ENCODE measurements around the gene SMARCD1. TPM values are rescaled to one million over a fixed set of nuclear protein-coding genes. Genes with fewer than 3 reads are reported as not detected.
A peak's percentile ranks its signal among the peaks of the same experiment; 100 is the strongest.

Gene SMARCD1
- total and polyA plus RNA-seq, 9 of the 15 experiments (the other 6 are each of a cell fraction or from before 2014, with no cell fraction given): 0.86 to 91.7 (median 48.0) TPM

GRCh38 chr12:50052544-50052943 is 32.6 kb upstream of the SMARCD1 start:
- Histone ChIP-seq H3K27me3 (ENCODE audit: control insufficient read depth in 2 of 2, insufficient read depth in 2 of 2, low read length in 2 of 2) (peaks cover 9 to 32% of the 10 kb centered on the region in 2 experiments; a peak in 4 of 5 replicates), H3K4me2 (ENCODE audit: insufficient read depth, low read length) (no peak overlapping the region), H3K27ac (ENCODE audit: extremely low read depth, low read depth, low read length) (no peak overlapping the region), H3K9me3 (replicated peaks; ENCODE audit: control insufficient read depth, insufficient read depth, low read depth, low read length) (no peaks in the 10 kb centered on the region), H3K36me3 (ENCODE audit: control insufficient read depth, insufficient read depth, low read length) (no peaks in the 10 kb centered on the region), H4K20me1 (replicated peaks; ENCODE audit: control insufficient read depth, insufficient read depth, low read length) (peaks cover 26% of the 10 kb centered on the region), H3K79me2 (ENCODE audit: control insufficient read depth, insufficient read depth, low read length) (no peaks in the 10 kb centered on the region), H2AFZ (ENCODE audit: low read depth, low read length) (no peak overlapping the region), H3K9ac (ENCODE audit: insufficient read depth in 1 of 2, low read depth in 2 of 2, low read length in 2 of 2) (no peak overlapping the region), H3K4me1 (replicated peaks in 1 of 2; ENCODE audit: control insufficient read depth in 2 of 2, insufficient read depth in 2 of 2, low read length in 2 of 2) (peaks cover 35 to 45% of the 10 kb centered on the region in 2 experiments), H3K9me1 (ENCODE audit: control insufficient read depth, insufficient read depth, low read length) (no peaks in the 10 kb centered on the region), H3K4me3 (no peak overlapping the region)
- intact Hi-C loops (cut with micrococcal nuclease): loop anchor here (5.0 kb wide), 1 partner anchor 185 kb away; no protein-coding TSS in a partner anchor
- no TSS peak for BruUV-seq (replicated peaks)
- no peak for FAIRE-seq
- TF ChIP-seq ZNF644 (tag; IDR thresholded peaks at IDR 0.05; ENCODE audit: low read depth): no peak
- peak; percentile 61; the same call in 1 of the 2 replicates for TF ChIP-seq HBP1 (CRISPR knock-in tag; IDR thresholded peaks at IDR 0.05)
- no peak for TF ChIP-seq PTBP1 (IDR thresholded peaks at IDR 0.05; ENCODE audit: low read depth, low read length)
- no peak for TF ChIP-seq ZFP30 (CRISPR knock-in tag; IDR thresholded peaks at IDR 0.05; ENCODE audit: borderline replicate concordance)
- TF ChIP-seq ZNF512 (tag; IDR thresholded peaks at IDR 0.05): peak; percentile 97
- no peak for TF ChIP-seq ZNF707 (CRISPR knock-in tag; conservative IDR thresholded peaks at IDR 0.05)
- TF ChIP-seq CEBPZ (IDR thresholded peaks at IDR 0.05; ENCODE audit: borderline replicate concordance, low read depth, low read length): no peak
- peak; percentile 68; the same call in 1 of the 2 replicates for TF ChIP-seq ZBTB26 (CRISPR knock-in tag; IDR thresholded peaks at IDR 0.05)
- 0 out of 2 replicates have a peak, but pooled peaks have one; percentile 16 for TF ChIP-seq EHMT2 (IDR thresholded peaks at IDR 0.05)
- no peak for TF ChIP-seq CBX8 (IDR thresholded peaks at IDR 0.05; ENCODE audit: borderline replicate concordance, extremely low read depth, low read depth, low read length, poor library complexity, severe bottlenecking)
- 0 out of 2 replicates have a peak, but pooled peaks have one; percentile 48 for TF ChIP-seq THRB (CRISPR knock-in tag; conservative IDR thresholded peaks at IDR 0.05)
- POLR2A ChIA-PET: no interaction called here
- CTCF ChIA-PET (ENCODE audit: low intra/inter-chr PET ratio): interaction anchor here (1.2 kb wide), 1 partner anchor 85 kb away, joined by 3 read pairs; no protein-coding TSS in a partner anchor
- in situ Hi-C loops (cut with MboI): no loop called here
- ATAC-seq: no peak
- no peak for DNase-seq (ENCODE audit: extremely low read depth in 1 of 4, low spot score in 3 of 4)

Measured in K562 (cell line).